ENCODE results near the gene PRKAA2. TPM values are rescaled to one million over a fixed set of nuclear protein-coding genes. Genes with fewer than 3 reads are reported as not detected.
"Not testable (repeated sequence)": the region's sequence is repeated elsewhere in the genome, so short reads cannot be mapped to it uniquely, and the experiment has no call there.

PRKAA2 gene
- total RNA-seq (ENCODE audit: unreplicated experiment): 2.4 TPM
- long read RNA-seq, full-length matches to known transcripts: 2 of 2 reads
- long read RNA-seq, partial matches to known transcripts: 0 of 2 reads
- long read RNA-seq, other reads (novel, unspliced or antisense): 0 of 2 reads

DNA sequence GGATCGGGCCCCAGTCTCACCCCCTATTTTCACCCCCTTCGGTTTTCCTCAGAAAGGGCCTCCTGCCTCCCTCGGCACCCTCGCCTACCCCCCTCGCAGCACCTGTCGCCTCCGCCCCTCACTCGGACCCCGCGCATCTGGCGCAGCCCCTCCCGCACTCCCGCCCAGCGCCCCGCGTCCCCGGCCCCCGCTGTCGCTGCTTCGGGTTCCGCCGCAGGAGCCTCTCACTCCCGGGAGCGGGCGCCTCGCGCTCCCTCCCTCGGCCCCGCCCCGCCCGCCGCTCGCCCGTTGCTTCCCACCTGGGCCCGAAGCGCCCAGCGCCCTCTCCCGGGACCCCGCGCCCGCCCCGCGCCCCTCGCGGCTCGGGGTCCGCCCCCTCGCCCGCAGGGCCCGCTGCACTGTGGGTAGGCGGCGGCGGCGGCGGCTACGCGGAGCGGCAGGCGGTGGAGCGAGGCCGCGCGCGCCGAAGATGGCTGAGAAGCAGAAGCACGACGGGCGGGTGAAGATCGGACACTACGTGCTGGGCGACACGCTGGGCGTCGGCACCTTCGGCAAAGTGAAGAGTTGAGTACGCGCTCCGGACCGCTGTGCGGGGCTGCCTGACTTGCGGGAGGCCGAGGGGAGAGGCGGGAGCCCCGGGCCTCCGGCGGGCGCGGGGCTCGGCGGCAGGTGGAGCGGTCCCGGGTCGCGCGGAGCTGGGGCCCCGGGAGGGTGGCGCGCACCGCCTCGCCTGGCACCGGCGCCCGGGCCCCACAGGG, at the start of gene PRKAA2:
Gene PRKAA2, plus strand, starts transcription at position 396 of the 758 bp plus-strand sequence. Its CDS starts 74 bp downstream, at position 470.
- Mint-ChIP-seq H3K4me3 (ENCODE audit: unreplicated experiment) (peak within 1 kb of the TSS; percentile 98), H3K4me1 (ENCODE audit: unreplicated experiment) (peaks cover 13% of the 10 kb centered on the region), H3K36me3 (ENCODE audit: low read depth, unreplicated experiment) (no peaks in the 10 kb centered on the region), H3K27me3 (ENCODE audit: unreplicated experiment) (peaks cover 1% of the 10 kb centered on the region), H3K9me3 (ENCODE audit: unreplicated experiment) (no peaks in the 10 kb centered on the region), H3K27ac (ENCODE audit: unreplicated experiment) (peak within 1 kb of the TSS; percentile 28)
- TF ChIP-seq, protein P1, sequence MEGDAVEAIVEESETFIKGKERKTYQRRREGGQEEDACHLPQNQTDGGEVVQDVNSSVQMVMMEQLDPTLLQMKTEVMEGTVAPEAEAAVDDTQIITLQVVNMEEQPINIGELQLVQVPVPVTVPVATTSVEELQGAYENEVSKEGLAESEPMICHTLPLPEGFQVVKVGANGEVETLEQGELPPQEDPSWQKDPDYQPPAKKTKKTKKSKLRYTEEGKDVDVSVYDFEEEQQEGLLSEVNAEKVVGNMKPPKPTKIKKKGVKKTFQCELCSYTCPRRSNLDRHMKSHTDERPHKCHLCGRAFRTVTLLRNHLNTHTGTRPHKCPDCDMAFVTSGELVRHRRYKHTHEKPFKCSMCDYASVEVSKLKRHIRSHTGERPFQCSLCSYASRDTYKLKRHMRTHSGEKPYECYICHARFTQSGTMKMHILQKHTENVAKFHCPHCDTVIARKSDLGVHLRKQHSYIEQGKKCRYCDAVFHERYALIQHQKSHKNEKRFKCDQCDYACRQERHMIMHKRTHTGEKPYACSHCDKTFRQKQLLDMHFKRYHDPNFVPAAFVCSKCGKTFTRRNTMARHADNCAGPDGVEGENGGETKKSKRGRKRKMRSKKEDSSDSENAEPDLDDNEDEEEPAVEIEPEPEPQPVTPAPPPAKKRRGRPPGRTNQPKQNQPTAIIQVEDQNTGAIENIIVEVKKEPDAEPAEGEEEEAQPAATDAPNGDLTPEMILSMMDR (IDR thresholded peaks at IDR 0.05; ENCODE audit: unreplicated experiment): no peak
- peak; percentile 56 for DNase-seq (ENCODE audit: low spot score)

DNA sequence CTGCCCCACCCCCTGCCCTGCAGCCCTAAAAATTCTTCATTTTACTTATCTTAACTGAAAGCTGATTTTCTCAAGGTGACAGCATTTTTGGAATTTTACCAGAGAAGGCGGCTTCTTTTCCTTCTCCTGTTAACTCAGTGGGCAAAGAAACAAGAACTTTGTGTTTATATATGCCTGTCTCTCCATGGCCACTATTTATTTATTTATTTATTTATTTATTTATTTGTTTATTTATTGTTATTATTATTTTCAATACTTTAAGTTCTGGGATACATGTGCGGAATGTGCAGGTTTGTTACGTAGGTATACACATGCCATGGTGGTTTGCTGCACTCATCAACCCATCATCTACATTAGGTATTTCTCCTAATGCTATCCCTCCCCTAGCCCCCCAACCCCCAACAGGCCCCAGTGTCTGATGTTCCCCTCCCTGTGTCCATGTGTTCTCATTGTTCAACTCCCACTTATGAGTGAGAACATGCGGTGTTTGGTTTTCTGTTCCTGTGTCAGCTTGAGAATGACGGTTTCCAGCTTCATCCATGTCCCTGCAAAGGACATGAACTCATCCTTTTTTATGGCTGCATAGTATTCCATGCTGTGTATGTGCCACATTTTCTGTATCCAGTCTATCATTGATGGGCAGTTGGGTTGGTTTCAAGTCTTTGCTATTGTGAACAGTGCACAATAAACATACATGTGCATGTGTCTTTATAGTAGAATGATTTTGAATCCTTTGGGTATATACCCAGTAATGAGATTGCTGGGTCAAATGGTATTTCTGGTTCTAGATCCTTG, 49.5 kb upstream of the PRKAA2 start:
- not testable (repeated sequence) for DNase-seq (ENCODE audit: low spot score); H3K4me1 Mint-ChIP-seq (ENCODE audit: unreplicated experiment); H3K36me3 Mint-ChIP-seq (ENCODE audit: low read depth, unreplicated experiment); H3K4me3 Mint-ChIP-seq (ENCODE audit: unreplicated experiment); H3K27me3 Mint-ChIP-seq (ENCODE audit: unreplicated experiment); H3K9me3 Mint-ChIP-seq (ENCODE audit: unreplicated experiment); H3K27ac Mint-ChIP-seq (ENCODE audit: unreplicated experiment)

DNA sequence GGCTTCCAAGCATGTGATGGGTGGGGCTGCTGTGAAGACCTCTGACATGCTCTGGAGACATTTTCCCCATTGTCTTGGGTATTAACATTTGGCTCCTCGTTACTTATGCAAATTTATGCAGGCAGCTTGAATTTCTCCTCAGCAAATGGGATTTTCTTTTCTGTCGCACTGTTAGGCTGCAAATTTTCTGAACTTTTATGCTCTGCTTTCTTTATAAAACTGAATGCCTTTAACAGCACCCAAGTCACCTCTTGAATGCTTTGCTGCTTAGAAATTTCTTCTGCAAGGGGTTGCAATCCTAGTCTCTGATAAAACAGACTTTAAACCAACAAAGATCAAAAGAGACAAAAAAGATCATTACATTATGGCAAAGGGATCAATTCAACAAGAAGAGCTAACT, 35.0 kb upstream of the PRKAA2 start:
- not testable (repeated sequence) for H3K9me3 Mint-ChIP-seq (ENCODE audit: unreplicated experiment); H3K4me1 Mint-ChIP-seq (ENCODE audit: unreplicated experiment); H3K4me3 Mint-ChIP-seq (ENCODE audit: unreplicated experiment); H3K36me3 Mint-ChIP-seq (ENCODE audit: low read depth, unreplicated experiment); DNase-seq (ENCODE audit: low spot score); H3K27ac Mint-ChIP-seq (ENCODE audit: unreplicated experiment); H3K27me3 Mint-ChIP-seq (ENCODE audit: unreplicated experiment)

DNA sequence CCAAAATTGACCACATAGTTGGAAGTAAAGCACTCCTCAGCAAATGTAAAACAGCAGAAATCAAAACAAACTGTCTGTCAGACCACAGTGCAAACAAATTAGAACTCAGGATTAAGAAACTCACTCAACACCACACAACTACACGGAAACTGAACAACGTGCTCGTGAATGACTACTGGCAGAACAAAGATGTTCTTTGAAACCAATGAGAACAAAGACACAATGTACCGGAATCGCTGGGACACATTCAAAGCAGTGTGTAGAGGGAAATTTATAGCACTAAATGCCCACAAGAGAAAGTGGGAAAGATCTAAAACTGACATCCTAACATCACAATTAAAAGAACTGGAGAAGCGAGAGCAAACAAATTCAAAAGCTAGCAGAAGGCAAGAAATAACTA, 34.3 kb upstream of the PRKAA2 start:
- H3K27me3 Mint-ChIP-seq (ENCODE audit: unreplicated experiment); H3K4me1 Mint-ChIP-seq (ENCODE audit: unreplicated experiment); H3K27ac Mint-ChIP-seq (ENCODE audit: unreplicated experiment); H3K36me3 Mint-ChIP-seq (ENCODE audit: low read depth, unreplicated experiment); H3K9me3 Mint-ChIP-seq (ENCODE audit: unreplicated experiment); DNase-seq (ENCODE audit: low spot score); H3K4me3 Mint-ChIP-seq (ENCODE audit: unreplicated experiment): not testable (repeated sequence)

DNA sequence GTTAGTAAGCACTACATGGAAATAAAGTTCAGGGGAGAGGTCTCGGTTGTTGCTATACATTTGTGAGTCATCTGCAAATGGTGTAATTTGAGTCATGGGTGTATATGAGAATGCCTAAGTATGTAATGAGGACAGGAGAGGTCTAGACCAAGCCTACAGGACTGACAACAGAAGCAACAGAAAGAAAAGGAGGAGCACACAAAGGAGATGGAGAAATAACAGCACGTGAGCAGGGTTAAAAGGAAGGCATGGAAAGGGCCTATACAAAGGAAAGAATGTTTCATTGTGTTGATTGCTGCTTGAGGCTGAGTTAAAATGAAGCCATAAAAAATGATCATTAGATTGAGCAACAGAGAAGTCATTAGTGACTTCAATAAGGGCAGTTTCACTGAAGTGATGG, 28.0 kb upstream of the PRKAA2 start:
- no peak for DNase-seq (ENCODE audit: low spot score)
- Mint-ChIP-seq H3K36me3 (ENCODE audit: low read depth, unreplicated experiment) (no peaks in the 10 kb centered on the region), H3K9me3 (ENCODE audit: unreplicated experiment) (no peaks in the 10 kb centered on the region), H3K27ac (ENCODE audit: unreplicated experiment) (no peak overlapping the region), H3K27me3 (ENCODE audit: unreplicated experiment) (peaks cover 1% of the 10 kb centered on the region), H3K4me1 (ENCODE audit: unreplicated experiment) (no peaks in the 10 kb centered on the region), H3K4me3 (ENCODE audit: unreplicated experiment) (no peak overlapping the region)
- TF ChIP-seq, protein P1 (IDR thresholded peaks at IDR 0.05; ENCODE audit: unreplicated experiment): no peak

DNA sequence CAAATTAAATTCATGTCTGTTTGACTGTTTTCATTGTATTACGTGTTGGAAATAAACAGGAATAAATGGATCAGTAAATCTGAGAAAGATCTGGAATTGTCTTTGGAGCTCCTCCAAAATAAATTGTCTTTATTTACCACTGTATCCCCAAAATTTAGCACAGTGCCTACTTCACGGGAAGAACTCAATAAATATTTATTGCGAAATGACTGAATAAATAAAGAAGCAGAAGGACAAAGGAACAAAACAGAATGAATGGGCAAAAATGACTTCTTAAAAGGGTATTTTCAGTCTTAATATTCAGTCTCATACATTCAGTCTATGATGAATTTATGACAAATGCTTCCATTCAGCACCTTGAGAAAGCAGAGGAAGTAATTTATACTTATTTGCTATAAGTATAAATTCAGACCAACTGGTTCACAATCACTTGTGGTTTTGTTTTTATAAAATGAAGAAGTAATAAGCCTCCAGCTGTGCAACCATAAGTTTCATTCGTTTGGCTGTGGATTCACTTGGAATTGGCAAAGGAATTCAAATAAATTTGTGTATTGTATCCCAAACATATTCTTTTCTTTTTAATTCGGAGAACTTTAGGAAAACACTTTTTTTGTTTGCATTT, 19.2 kb upstream of the PRKAA2 start:
- no peak overlapping the region for H3K4me3 Mint-ChIP-seq (ENCODE audit: unreplicated experiment)
- H3K27ac Mint-ChIP-seq (ENCODE audit: unreplicated experiment): no peak overlapping the region
- DNase-seq (ENCODE audit: low spot score): no peak
- H3K36me3 Mint-ChIP-seq (ENCODE audit: low read depth, unreplicated experiment): no peaks in the 10 kb centered on the region
- TF ChIP-seq, protein P1 (IDR thresholded peaks at IDR 0.05; ENCODE audit: unreplicated experiment): no peak
- H3K27me3 Mint-ChIP-seq (ENCODE audit: unreplicated experiment): no peaks in the 10 kb centered on the region
- H3K4me1 Mint-ChIP-seq (ENCODE audit: unreplicated experiment): no peaks in the 10 kb centered on the region
- H3K9me3 Mint-ChIP-seq (ENCODE audit: unreplicated experiment): no peaks in the 10 kb centered on the region
